HG03342 (cell line): Measurements from ENCODE around the gene STXBP5.
A peak's percentile ranks its signal among the peaks of the same experiment; 100 is the strongest.
"Not testable (repeated sequence)": the region's sequence is repeated elsewhere in the genome, so short reads cannot be mapped to it uniquely, and the experiment has no call there.

Experiments
- ATAC-seq: cut with Tn5 transposase; IDR thresholded peaks from one replicate; pipeline ENCODE4 v1.9.1; 2021; ENCODE audit warnings: mild to moderate bottlenecking, moderate library complexity; ENCODE audit not compliant: unreplicated experiment

The STXBP5 gene

DNA sequence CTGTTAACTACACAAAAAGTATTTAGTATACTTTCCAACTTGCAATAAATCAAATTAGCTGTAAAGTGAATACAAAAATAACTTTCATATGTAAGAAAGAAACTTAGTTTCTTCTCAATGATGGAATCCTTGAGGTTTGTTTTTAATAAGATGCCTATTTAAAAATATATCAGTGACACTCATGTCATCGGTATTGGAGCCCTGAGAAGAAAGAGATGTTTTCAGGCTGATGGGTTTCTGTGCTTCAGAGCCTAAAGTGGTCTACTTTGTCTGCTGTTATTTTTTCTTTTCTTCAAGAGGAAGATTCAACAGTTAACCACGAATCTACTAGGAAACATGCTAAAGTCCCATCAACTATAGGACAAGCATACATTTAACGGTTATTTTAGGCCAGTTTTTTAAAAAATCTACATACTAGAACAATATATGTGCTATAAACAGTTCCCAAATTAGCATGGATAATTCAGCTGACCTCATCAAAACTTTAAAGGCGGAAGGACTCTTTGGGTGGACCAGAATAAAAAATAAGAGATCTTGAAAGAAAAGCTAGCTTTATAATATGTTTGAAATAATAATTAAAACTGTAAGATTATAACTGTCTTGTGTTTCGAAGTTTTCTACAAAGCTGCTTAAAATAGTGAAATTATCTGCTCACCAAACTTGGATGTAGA lies 157.2 kb downstream of the STXBP5 start:
- no peak for ATAC-seq

DNA sequence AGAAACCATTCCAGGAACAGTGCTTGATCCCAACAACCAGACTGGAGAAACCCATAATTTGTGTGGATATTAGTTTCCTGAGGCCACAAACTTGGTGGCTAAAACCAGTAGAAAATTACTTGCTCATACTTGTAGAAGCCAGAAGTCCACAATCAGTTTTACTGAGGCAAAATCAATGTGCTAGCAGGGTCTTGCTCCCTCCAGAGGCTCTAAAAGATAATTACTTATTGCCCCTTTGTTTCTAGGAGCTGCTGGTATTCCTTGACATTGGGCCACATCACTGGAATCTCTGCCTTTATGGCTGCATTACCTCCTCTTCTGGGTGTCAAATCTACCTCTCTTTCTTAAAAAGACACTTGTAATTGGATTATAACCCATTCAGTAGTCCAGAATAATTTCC lies 162.1 kb downstream of the STXBP5 start:
- ATAC-seq, result no peak

DNA sequence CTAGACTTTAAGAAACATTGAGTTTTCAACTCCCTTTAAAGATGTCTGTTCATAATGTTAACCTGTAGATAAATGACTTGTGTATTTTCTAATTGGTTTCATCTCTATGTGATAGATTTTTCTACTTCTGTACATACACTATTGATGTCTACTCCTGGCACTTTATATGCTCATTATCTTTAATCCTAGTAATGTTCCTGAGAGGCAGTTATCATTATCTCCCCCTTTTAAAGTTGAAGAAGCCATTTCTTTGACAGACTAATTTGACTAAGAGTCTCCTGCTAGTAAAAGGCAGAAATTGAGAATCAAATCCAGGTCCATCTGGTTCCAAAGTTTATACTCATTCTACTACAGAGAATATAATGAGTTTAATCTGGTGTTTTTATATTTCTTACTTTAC lies 167.1 kb downstream of the STXBP5 start:
- ATAC-seq, result no peak

DNA sequence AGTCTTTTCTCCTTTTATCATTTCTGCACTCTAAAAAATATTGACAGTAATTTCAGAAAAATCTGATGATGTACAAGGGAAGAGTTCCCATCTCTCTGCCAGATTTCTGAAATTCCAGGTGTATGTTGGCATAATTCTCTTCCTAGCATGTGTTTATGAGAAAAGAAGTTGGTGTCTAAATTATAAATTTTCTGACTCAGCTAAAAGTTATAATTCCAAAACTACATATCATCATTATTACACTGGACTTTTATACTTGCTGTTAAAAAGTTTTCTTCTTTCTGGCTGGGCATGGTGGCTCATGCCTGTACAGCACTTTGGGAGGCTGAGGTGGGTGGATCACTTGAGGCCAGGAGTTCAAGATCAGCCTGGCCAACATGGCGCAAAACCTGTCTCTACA lies 168.6 kb downstream of the STXBP5 start:
- no peak for ATAC-seq

DNA sequence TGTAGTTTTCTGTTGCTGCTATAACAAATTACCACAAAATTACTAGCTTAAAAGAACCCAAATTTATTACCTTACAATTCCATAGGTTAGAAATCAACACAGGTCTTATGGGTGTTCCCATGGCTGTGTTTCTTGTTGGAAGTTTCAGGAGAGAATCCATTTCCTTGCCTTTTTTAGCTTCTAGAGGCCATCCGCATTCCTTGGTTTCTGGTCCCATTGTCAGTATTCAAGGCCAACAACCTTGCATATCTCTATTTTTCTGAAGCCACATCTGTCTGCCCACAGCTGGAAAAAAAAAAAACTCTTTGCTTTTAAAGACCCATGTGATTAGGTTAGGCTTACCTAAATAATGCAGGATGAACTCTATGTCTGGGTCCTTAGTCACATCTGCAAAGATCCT lies 174.6 kb downstream of the STXBP5 start:
- ATAC-seq, result no peak

DNA sequence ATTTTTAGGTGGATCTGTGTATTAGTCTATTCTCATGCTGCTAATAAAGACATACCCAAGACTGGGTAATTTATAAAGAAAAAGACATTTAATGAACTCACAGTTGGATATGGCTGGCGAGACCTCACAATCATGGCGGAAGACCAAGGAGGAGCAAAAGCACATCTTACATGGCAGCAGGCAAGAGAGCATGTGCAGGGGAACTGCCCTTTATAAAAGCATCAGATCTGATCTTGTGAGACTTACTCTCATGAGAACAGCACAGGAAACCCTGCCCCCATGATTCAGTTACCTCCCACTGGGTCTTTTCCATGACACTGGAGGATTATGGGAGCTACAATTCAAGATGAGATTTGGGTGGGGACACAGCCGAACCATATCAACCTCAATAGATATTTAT lies 176.6 kb downstream of the STXBP5 start:
- not testable (repeated sequence) for ATAC-seq

DNA sequence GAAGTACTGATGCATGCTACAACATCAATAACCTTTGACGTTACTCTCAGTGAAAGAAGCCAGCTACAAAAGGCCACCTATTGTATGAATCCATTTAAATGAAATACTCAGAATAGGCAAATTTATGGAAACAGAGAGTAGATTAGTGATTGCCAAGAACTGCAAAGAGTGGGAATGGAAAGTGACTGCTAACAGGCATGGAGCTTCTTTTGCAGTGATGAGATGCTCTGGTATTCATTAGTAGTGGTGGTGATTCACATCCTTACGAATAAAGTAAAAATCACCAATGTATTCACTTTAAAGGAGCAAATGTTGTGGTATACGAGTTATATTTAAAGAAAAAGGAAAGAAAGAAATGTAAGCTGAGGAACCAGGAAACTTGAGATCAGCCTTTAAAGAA lies 177.5 kb downstream of the STXBP5 start:
- ATAC-seq, result no peak

DNA sequence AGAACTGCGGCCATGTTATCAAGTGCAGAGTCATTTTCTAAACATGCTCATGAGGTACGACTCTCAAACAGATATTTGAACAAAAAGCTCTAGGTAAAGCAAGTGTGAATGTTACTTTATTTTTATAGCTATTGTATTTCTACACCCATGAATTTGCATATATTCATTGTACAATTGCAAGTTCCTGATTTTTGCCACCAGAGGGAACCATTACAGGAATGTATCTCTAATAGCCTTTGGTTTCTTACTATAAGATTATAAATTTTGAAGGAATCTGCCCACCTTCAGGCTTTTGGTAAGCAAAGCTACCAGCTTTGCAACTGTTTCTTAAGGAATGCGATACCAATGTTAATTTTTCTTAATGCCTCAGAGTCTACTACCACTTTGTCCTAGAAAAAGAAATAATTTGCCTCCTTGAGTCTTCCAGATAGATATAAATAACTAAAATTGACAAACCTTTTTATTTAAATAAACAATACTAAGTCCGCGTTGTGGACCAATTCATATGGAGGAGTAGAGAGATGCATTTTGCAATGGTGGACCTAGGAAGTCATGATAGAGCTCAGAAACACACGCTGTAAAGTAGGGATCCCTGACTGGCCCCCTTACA lies 178.8 kb downstream of the STXBP5 start:
- no peak for ATAC-seq

DNA sequence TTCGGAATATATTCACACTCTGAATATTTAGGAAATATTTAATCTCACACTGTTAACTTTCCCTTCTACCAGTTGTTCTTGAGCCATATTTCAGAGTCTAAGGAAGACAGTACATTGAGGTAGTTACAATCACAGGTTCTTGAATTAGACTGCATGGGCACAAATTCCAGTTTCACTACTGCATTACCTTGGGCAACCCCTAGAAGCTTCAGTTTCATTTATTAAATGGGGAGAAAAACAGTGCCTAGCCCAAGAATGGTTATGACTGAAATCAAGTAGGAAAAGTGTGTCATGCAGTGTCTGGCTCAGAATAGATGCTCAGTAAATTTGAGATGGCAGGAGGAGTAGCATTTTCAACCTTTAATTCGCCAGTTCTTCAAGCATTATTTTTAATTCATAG lies 179.8 kb downstream of the STXBP5 start:
- peak; percentile 47 for ATAC-seq

DNA sequence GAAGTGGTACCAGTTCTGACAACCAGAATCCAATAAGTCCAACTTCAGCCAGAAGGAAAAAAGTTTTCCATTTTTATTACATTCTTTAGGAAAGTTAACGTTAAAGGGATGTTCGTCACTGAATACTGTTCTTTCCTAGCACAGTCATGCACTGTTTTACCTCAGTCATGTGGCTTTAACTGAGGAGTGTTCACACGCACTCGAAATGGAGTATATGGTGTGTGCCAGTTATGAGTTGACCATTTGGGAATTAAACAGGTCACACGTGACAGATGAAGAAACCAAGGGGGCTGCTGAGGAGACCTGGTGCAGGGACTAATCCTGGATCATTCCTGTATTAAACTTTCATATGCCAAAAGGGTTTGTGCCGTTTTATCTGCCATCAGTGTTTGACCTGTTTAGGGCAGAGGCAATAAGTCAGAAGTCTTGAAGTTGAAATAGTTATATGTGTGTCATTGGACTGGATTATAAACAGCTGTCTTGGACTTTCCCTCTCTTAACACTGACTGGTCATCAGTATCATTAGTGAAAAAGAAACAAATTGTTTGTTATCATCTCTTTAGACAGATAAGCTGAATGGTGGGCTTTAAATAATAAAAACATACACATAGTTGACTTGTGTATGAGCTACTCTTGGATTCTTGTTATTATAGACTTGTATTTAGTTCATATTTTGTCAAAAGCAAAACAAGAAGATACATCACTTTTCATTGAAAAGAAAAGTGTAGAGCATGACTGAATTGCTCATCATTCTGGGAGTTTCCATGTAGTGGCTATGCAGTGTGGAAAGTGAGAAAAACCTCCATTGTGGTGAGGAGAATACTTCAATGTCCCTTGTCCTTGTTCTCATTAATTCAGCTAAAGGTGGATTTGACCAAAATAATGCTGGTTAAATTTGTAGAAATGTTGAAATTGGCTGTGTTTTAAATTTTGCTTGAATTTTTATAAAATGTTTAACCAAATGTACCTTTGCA lies 180.8 kb downstream of the STXBP5 start:
- ATAC-seq, result peak; percentile 62

DNA sequence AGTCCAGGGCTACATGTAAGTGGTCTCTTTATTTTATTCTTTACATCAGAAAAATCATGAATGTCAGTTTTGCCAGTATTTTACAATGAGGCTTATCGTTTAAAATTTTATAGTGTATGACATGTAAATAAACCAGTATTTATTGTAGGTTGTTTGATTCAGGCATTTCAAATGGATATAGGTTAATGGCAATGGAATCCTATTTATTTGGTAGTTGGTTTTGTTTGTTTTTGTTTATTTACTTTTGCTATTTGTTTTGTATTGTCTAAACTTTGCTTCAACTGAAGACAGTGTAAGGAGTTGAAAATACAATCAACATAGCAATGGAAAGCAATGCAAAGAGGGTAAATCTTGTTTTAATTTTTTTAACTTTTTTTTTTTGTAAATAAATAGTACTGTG lies 185.2 kb downstream of the STXBP5 start:
- no peak for ATAC-seq

DNA sequence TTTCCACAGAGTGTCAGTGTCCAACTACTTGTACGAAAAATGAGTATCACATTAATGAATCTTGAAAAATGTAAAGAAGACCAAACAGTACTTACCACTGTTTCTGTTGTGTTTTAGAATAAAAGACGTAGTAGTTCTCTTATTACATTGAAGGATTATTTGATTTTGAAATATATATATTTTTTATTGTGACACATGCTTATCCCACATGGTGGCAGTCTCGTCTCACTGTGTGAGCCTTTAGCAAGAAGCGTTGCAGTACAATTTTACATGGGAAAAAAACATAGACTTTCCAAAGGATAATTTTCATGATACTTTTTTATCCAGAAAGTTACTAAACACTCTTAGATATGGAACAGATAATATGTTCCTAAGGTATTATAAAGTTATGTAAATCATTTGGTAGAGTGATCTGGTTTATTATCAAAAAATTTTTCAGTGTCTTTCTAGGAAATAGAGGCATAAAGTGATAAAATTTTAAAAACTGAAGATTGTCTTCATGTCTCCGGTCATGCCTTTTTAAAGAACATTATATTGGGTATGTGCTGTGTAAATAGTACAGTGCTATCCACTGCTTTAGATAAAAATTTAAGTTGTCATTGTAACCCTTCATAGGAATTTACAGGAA lies 186.8 kb downstream of the STXBP5 start:
- ATAC-seq, result no peak

DNA sequence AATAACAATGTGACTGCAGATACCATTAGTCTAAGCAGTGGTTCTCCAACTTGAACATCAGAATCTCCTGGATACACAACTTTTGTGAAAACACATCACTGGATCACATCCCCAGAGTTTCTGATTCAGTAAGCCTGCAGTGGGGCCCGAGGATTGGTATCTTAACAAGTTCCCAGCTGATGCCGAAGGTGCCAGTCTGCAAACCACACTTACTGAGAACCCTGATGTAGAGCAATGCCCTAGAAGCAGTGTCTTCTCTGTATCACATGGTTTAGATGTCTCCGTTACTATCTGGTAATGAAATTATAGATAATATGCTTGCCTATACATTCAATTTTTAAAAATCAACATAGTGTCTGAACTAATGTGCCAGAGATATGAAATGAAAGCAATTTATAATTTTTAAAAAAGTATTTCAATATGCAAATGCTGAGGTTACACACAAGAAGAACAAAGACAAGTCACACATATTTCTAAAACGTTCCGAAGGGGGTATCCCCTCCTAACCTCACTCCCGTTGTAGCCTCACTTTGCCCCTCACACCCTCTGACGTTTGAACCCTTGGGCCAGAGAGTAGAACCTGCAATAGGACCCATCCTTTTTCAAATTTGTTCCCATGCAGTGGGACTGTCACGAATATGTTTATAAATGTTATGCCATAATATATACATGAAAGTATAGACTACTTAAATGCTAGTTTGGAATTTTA lies 188.9 kb downstream of the STXBP5 start:
- no peak for ATAC-seq

DNA sequence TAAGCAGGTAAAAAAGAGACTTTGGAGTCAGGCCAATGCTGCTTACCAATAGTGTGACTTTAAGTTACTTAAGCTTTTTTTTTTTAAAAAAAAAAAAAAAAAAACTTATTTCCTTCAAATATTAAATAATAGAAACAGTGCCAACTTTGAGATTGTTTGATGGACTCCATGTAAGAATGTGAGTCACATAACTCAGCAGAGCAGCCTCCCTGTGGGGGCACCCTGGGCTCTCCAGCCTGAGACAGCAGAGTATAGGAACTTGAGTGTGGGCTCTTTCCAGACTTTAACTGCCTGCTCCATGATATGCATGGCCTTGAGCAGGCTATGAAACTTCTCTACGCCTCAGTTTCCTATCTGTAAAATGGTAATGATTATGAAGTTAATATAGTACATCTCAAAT lies 190.9 kb downstream of the STXBP5 start:
- no peak for ATAC-seq

DNA sequence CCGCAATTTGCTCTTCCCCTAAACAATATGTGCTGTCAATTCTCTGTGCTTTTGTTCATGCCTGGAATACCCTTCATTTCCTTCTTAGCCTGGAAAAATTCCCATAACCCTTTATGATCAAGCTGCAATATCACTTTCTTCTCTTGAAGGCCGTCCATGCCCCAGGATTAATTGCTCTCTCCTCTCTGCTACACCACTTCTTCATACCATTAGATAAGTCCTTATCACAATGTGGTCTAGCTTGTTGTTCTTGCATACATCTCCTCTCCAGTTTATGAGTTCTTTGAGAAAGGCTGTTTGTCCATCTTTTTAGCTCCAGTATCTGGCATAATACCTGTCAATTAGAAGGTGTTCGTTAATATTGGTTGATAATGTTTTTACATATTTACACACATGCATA lies 193.1 kb downstream of the STXBP5 start:
- ATAC-seq, result no peak

DNA sequence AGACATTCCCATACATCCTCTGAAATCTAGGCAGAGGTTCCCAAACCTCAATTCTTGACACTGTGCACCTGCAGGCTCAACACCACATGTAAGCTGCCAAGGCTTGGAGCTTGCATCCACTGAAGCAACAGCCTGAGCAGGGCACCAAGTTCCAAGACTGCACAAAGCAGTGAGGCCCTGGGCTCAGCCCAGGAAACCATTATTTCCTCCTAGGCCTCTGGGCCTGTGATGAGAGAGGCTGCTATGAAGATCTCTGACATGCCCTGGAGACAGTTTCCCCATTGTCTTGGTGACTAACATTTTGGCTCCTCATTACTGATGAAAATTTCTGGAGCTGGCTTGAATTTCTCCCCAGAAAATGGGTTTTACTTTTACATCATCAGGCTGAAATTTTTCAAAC lies 196.8 kb downstream of the STXBP5 start:
- ATAC-seq, result no peak

DNA sequence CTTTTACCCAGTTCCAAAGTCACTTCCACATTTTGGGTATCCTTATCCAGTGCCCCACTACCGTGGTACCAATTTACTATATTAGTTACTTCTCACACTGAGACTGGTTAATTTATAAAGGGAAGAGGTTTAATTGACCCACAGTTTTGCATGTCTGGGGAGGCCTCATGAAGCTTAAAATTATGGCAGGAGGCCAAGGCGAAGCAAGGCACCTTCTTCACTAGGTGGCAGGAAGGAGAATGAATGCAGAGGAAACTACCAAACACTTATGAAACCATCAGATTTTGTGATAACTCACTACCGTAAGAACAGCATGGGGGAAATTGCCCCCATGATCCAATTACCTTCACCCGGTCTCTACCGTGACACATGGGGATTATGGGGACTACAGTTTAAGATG lies 197.6 kb downstream of the STXBP5 start:
- no peak for ATAC-seq

DNA sequence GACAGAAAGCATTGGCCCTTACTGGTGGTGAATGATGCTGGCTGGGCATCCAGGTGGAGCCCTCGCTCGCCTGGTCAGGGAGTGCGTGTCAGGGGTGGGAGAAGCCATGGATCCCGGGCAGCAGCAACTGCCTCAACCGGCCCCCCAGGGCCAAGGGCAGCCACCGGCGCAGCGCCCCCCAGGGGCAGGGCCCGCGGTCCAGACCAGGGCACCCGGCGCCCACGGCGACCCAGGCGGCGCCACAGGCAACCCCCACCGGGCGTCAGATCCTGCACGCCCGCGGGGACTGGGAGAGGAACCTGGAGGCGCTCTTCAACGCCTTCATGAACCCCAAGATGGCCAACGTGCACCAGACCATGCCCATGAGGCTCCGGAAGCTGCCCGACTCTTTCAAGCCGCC lies 202.6 kb downstream of the STXBP5 start:
- no peak for ATAC-seq

DNA sequence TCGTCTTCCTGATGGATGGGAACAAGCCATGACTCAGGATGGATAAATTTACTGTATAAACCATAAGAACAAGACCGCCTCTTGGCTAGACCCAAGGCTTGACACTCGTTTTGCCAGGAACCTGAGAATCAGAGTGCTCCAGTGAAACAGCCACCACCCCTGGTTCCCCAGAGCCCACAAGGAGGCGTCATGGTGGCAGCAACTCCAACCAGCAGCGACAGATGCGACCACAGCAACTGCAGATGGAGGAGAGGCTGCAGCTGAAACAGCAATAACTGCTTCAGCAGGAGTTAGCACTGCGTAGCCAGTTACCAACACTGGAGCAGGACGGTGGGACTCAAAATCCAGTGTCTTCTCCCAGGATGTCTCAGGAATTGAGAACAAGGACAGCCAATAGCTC lies 203.4 kb downstream of the STXBP5 start:
- no peak for ATAC-seq

DNA sequence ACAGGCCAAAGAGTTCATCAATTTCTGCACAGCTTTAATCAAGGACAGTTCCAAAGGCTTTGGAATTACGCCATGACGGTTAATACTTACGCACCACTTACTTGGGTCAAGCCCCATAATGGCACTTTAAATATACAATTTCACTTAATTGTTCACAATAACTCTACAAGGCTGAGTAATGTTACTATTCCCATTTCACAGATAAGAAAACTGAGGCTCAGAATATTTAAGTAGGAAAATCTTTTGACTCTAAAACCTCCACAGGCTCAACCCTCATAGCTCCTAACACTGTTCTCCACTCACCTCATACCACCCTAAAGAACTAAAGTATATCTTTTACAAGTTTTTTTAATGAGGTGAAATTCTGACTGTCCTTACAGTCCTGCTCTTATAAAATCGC lies 212.4 kb downstream of the STXBP5 start:
- ATAC-seq, result no peak

DNA sequence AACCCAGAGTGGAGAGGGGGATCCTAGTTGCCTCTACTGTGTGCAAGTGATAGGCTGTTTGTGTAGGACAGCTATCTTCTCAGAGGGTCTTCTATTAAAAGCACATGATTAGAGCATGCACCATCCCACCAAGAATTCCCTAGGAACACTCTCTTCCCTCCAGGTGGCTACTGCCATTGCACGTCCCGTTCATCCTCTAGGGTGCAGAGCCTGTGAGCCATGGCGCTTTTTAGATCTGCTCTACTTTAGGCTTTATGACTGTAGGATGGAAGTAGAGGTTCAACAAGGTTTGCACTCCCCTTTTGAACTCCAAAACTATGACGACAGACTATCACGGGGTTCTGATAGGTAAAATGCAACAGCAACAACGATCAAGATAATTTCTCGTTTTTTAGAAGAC lies 213.7 kb downstream of the STXBP5 start:
- no peak for ATAC-seq
